ENCODE results near the gene LMBR1.

Gene LMBR1

GRCh38 chr7:156764016-156764669, 128.8 kb downstream of the LMBR1 start:
- no peak overlapping the region for H3K4me3 ChIP-seq (ENCODE audit: low read depth, low read length)

- no peak overlapping the region for H3K4me3 ChIP-seq (ENCODE audit: low read depth, low read length)
Measured at GRCh38 chr7:156759579-156760202, 133.3 kb downstream of the LMBR1 start.

GRCh38 chr7:156759143-156759542, 133.8 kb downstream of the LMBR1 start:
- H3K4me3 ChIP-seq (ENCODE audit: low read depth, low read length) = no peak overlapping the region

GRCh38 chr7:156754201-156754600, 138.8 kb downstream of the LMBR1 start:
- H3K4me3 ChIP-seq (ENCODE audit: low read depth, low read length) = no peak overlapping the region

- H3K4me3 ChIP-seq (ENCODE audit: low read depth, low read length) = no peak overlapping the region
Measured at GRCh38 chr7:156753630-156754029, 139.4 kb downstream of the LMBR1 start.

GRCh38 chr7:156753229-156753560, 139.8 kb downstream of the LMBR1 start:
- H3K4me3 ChIP-seq (ENCODE audit: low read depth, low read length) = no peak overlapping the region

- no peak overlapping the region for H3K4me3 ChIP-seq (ENCODE audit: low read depth, low read length)
Measured at GRCh38 chr7:156752367-156753228, 140.4 kb downstream of the LMBR1 start.

- H3K4me3 ChIP-seq (ENCODE audit: low read depth, low read length) = no peak overlapping the region
Measured at GRCh38 chr7:156751319-156751718, 141.7 kb downstream of the LMBR1 start.

- no peak overlapping the region for H3K4me3 ChIP-seq (ENCODE audit: low read depth, low read length)
Measured at GRCh38 chr7:156747718-156748117, 145.3 kb downstream of the LMBR1 start.

GRCh38 chr7:156746891-156747290, 146.1 kb downstream of the LMBR1 start:
- H3K4me3 ChIP-seq (ENCODE audit: low read depth, low read length) = no peak overlapping the region

DNA sequence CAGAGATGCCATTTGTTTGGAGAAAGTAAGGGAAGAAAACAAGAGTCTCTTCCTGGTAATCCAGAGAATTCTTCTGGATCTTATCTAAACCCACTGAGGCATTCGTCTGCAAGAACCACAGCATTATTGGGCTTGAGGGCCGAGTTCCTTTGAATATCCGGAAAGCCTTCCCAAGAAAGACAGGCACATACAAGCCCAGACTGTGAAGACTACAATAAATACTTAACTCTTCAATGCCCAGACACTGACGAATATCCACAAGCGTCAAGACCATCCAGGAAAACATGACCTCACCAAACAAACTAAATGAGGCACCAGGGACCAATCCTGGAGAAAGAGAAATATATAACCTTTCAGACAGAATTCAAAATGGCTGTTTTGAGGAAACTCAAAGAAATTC, 153.4 kb downstream of the LMBR1 start:
- H3K4me3 ChIP-seq (ENCODE audit: low read depth, low read length) = no peak overlapping the region

DNA sequence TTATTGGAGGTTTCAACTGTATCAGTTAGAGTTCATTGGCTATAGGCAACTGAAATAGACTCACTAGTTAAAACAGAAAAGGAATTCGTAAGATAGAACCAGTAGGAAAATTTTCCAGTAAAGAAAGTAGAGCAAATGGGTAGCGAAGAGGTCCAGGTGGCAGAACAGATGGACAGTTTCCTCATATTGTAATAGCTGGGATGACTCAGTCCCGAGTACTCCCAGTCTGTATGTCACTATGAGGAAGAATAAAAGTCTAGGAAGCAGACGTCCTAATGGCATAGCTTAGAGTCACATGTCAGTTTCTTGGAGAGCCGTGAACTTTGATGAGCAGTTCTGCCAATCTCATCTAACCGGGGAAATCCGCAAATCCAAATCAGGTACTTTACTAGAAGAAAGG, 157.1 kb downstream of the LMBR1 start:
- H3K4me3 ChIP-seq (ENCODE audit: low read depth, low read length) = no peak overlapping the region

DNA sequence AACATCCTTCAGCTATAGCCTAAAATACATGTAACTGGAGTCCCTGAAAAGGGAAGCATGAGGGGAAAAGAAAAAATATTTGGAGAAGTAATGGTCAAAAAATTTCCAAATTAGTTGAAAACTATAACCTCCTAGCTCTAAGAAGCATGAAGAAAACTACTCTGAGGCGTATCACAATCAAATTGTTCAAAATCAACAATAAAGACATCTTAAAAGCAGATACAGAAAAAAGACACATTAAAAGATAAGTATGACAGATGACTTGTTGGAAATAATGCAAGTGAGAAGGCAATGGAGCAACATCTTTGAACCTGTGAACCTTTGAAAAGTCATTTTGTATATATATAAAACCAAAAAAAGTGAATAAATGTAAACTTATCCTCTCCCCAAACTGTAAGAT, 159.3 kb downstream of the LMBR1 start:
- H3K4me3 ChIP-seq (ENCODE audit: low read depth, low read length) = no peak overlapping the region

- H3K4me3 ChIP-seq (ENCODE audit: low read depth, low read length) = no peak overlapping the region
Measured at GRCh38 chr7:156732091-156732625, 160.8 kb downstream of the LMBR1 start.

DNA sequence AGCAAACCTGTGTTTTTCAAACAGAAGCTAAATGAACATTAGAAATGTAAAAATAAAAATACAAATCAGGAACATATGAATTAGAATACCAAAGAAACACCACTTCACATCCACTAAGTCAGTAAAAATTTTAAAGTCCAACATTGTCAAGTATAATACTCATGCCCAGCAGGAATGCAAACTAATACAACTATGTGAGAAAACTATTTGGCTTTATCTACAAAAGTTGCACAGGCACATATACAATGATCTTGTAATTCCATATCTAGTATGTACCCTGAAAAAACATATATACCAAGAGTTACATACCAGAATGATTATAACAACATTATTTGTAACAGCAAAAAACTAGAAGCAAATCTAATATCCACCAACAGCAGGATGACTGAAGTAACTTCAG, 161.3 kb downstream of the LMBR1 start:
- no peak overlapping the region for H3K4me3 ChIP-seq (ENCODE audit: low read depth, low read length)

GRCh38 chr7:156725936-156726335, 167.0 kb downstream of the LMBR1 start:
- no peak overlapping the region for H3K4me3 ChIP-seq (ENCODE audit: low read depth, low read length)

GRCh38 chr7:156725073-156725472, 167.9 kb downstream of the LMBR1 start:
- no peak overlapping the region for H3K4me3 ChIP-seq (ENCODE audit: low read depth, low read length)

DNA sequence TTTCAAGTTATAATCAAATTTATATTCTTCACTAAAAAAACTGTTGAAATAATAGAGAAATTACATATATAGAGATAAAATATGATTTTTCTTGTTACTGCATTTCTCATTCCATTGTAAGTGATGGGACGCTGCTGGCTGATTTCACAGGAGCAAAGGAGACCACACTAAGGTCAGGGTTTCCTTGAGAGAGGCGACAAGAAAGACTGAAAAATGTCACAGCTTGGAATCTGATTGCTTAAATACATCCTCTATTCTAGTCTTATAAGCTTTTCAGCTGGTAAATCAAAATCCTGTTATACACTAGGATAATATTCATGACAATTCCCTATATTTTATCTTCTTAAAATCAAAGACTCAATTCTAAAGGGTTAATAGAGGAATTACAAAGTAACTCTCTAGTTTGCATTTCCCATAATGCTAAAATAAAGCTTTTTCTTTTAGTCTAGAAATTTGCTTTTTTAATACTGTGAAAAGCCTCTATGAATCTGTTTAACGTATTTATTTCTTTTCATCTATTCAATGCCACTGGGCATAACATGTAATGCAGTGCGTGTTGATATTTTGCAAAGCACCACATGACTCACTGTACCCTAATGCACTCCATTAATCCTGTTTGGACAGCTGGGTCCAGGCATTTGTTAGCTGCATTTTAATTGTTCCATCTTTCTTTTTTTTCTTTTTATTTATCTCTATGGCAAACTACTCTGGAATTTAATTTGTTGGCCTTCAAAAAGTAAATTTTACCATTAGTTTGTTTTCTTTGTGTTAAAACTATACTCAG, 170.7 kb downstream of the LMBR1 start:
- no peak overlapping the region for H3K4me3 ChIP-seq (ENCODE audit: low read depth, low read length)

GRCh38 chr7:156703773-156704482, 189.1 kb downstream of the LMBR1 start:
- H3K4me3 ChIP-seq (ENCODE audit: low read depth, low read length) = no peak overlapping the region

DNA sequence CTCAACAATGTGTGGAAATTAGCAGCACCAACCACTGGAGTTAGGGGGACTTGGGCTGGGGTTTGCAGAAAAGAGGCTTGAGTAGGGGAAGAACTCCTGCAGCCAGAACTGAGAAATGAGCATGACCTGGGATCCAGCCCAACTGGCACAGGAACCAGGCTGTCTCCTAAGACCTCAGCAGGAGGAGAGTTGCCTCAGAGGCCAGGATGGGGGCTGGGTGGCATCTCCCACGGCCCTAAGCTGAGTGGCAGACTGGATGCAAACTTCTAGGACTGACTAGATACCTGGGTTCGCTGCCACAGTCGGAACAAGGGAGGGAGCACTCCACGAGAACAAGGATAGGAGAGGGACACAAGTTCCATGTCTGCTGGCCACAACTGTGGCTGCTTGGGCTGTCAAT, 189.8 kb downstream of the LMBR1 start:
- H3K4me3 ChIP-seq (ENCODE audit: low read depth, low read length) = no peak overlapping the region
